ENCODE results near the gene CDYL2.

The CDYL2 gene

DNA sequence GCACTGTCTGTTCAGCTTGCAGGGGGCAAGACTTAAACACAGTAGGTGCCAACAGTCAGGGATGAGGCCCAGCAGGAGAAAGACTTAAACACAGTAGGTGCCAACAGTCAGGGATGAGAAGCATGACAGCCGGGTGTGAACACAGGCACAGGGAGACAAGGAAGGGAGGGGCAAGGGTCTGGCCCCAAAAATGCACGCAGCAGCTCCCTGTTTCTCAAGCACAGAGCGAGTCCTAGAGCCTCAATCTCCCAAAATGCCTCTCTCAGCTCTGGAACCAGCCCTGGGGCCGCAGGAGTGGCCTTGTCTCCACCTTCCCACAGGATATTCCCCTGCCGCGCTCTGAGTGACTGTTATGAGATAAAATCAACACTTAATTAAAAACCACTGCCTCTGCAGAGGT, 197.2 kb downstream of the CDYL2 start:
- no peak for DNase-seq (ENCODE audit: insufficient read length, low spot score)
- FAIRE-seq = no peak

DNA sequence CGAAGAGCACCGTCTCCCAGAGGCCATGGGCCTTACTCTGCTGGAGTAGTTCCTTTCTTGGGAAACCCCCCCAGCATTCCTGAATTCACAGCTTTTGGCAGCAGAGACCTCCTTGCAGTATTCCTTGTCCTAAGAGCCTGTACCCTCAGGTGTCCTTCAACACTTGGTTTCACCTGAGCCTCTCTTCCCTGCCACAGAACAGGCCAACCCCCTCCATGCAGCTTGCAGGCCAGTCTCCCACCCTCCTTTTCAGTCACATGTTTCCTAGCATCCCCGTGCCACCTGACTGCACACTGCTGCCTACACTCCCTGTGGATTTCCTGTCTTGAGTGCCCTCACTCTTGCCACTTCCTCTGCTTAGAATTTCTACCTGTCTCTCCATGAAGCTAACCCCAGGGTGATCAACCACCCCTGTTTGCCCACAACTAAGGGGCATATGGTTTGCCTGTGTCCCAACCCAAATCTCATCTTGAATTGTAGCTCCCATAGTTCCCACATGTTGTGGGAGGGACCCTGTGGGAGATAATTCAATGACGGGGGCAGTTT, 198.1 kb downstream of the CDYL2 start:
- no peak for DNase-seq (ENCODE audit: insufficient read length, low spot score)
- no peak for FAIRE-seq

DNA sequence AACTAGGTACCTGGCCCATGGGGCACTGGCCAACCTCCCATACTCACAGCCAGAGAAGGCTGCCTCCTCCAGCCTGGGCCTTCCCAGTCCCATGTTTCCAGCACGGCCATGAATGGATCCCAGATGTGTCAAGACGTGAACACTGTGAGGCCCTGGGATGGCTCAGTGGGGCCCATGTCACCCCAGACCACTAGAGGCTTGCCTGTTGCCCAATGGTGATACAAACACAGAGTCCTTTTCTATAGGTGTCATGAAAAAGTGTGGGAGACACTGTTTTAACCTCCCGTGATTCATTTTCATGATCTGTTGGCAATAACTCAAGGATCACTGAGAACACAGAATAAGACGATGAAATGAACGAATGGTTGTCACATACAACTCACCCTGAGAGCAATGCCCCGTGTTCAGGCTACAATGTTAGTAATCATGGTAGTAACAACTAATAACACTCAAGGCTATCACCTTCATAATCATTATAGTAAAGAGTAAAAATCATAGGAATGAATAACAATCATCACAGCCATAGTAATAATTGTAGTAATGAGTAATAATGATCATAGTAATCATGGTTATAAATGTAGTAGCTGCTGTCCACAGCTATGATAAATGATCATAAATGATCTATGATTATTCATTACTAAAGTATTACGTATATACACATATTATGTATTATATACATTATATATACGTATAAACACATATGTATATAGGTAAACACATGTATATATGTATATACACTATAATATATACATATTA, 199.6 kb downstream of the CDYL2 start:
- FAIRE-seq (no peak), DNase-seq (ENCODE audit: insufficient read length, low spot score) (no peak)

DNA sequence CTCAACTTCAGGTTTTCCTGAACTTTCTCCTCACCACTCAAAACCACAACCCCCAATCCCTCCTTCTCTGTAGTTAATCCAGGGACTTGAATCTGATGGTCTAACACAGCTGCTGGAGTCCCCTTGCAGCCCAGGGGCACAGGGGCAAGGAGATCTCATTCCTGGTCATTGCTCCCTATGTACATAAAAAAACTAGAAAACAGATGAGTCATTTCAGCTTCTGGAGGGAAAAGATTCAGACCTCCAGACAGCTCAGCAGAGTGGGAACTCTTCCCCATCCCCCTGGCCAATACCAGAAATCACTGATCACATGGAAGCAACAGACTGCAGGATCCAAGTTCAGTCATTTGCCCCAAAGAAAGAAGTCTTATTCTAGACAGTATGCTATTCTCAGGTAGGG, 201.5 kb downstream of the CDYL2 start:
- DNase-seq (ENCODE audit: insufficient read length, low spot score) (no peak), FAIRE-seq (no peak)

DNA sequence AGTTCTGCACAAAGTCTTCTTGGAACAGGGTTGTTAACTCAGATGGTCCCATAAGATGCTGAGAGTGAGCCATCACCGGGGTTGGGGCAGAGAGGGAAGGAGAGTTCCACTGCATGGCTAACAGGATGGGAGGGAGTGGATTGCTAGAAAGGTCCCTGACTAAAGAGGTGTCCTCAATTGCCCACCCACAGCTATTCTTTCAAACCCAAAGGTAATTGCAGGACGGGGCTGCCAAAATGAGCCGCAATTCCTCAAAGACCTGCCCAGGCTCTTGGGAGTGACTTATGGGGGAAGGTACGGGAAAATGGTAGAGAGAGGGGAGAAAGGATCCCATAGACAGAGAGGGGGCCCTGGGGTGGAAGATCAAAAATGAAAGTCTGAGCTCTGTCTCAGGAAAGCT, 203.2 kb downstream of the CDYL2 start:
- FAIRE-seq (no peak), DNase-seq (ENCODE audit: insufficient read length, low spot score) (no peak)

- DNase-seq (ENCODE audit: insufficient read length, low spot score) = no peak
Measured at GRCh38 chr16:80599466-80599865, 204.9 kb downstream of the CDYL2 start.

GRCh38 chr16:80596507-80597207, 207.7 kb downstream of the CDYL2 start:
- DNase-seq (ENCODE audit: insufficient read length, low spot score) (no peak), FAIRE-seq (no peak)

More at GRCh38 chr16:80599466-80599865, 204.9 kb downstream of the CDYL2 start:
- FAIRE-seq = no peak

DNA sequence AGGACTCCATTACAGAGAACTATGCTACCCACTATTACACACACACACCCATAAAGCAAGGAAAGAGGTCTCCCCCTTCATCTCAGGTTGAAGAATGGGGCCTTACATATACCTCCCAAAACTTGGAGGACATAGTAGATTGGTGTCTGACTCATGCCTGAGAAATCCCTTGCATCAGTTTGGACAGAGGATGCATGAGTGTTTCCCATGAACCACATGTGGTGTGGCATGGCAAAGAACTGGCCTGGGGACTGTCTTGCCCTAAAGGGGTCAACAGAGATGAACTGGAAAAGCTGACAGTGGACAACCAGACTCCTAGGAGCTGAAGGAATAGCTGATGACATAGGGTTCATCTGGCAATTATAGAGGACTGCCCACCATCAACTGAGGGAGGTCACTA, 209.6 kb downstream of the CDYL2 start:
- FAIRE-seq = no peak
- no peak for DNase-seq (ENCODE audit: insufficient read length, low spot score)

- no peak for FAIRE-seq
- no peak for DNase-seq (ENCODE audit: insufficient read length, low spot score)
Measured at GRCh38 chr16:80592273-80592672, 212.1 kb downstream of the CDYL2 start.

DNA sequence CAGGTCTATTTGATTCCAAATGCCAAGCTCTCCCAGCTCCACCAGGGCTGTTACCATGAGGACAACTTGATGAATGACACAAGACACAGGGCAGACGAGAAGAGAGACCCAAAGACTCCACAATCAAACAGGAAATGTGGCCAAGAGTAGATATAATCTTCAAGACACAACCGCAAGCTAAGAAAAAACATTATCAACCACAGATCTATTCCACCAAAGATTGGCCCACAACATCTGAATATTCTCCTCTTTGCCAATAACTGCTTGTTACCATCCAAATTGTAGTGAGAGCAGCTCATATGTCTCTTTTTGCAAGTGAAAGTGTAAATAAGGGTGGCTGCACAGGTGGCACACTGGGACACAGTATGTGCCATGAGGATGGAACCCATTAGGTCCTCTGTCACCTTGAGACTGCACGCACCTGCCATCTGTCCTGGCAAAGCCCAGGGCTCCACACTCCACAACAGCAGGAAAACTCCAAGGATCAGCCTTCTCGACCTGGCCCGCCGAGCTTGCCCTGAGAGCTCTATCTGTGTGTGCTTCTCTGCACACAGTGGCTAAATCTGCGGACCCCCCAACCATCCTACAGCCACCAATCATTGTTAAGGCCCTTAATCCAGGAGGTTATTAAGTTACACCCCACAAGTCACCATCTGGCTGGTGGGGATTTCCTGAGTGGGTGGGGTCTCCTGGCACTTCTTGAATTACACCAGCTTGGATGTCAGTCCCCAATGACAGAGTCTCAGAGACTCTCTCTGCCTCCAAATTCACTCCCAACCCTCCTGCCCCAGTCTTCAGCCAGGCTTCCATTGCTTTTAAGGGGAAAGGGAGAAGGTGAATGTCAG, 213.1 kb downstream of the CDYL2 start:
- DNase-seq (ENCODE audit: insufficient read length, low spot score) (no peak), FAIRE-seq (no peak)

GRCh38 chr16:80587071-80587470, 217.3 kb downstream of the CDYL2 start:
- FAIRE-seq = no peak
- no peak for DNase-seq (ENCODE audit: insufficient read length, low spot score)

- no peak for FAIRE-seq
Measured at GRCh38 chr16:80586476-80586875, 217.9 kb downstream of the CDYL2 start.

DNA sequence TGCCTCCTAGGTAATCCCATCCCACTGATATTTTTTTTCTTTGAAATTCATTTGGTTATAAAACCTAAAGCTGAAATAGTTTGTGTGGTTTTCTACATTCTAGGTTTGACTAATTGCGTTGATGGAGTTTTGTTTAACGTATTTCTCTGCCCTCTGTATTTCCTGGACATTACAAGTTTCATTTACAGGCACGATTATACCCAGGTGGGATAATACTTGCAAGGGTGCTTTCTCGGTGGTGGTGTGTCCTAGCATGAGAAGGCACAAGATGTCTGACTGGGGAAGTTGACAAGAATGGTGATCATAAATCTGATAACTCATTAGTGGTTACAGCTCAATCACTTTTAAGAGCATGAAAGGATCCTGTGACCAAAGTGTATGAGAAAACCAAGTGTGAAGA, 218.6 kb downstream of the CDYL2 start:
- FAIRE-seq (peak; percentile 56), DNase-seq (ENCODE audit: insufficient read length, low spot score) (no peak)

More at GRCh38 chr16:80586476-80586875, 217.9 kb downstream of the CDYL2 start:
- no peak for DNase-seq (ENCODE audit: insufficient read length, low spot score)

GRCh38 chr16:80583466-80583865, 220.9 kb downstream of the CDYL2 start:
- DNase-seq (ENCODE audit: insufficient read length, low spot score) = no peak
- FAIRE-seq = no peak

DNA sequence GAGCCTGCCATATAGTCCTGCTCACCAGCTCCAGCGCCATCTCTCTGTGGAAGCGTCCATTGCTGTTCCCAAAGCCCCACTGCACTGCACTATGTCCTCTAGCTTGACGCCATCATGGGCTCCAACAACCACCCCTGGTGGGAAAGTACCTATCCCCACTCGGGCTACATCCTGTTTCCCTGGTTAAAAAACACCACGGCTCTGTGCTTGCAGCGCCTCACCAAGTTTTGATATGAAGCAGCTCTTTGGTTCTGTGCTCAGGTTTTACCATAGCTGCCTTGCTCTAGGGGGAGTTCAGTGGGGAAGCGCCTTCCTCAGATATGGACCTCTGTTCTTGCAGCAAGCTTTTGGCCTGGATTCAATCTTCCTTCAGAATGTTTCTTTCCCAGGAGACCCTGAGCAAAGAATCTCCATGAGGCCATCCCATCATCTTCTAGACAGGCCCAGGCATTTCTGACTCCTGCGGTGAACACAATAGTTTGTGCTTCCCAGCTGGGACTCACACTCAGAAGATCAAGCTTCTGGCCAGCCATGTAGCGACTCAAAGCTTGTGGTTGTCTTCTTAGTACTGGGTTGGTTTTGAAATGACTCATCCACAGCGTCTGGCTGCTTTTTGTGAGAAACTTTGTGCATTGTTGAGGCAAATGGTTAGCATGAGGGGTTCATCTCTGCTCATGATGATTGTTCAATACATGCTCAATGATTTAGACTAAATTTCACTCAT, 224.1 kb downstream of the CDYL2 start:
- DNase-seq (ENCODE audit: insufficient read length, low spot score) (peak; percentile 46), FAIRE-seq (peak; percentile 94)

DNA sequence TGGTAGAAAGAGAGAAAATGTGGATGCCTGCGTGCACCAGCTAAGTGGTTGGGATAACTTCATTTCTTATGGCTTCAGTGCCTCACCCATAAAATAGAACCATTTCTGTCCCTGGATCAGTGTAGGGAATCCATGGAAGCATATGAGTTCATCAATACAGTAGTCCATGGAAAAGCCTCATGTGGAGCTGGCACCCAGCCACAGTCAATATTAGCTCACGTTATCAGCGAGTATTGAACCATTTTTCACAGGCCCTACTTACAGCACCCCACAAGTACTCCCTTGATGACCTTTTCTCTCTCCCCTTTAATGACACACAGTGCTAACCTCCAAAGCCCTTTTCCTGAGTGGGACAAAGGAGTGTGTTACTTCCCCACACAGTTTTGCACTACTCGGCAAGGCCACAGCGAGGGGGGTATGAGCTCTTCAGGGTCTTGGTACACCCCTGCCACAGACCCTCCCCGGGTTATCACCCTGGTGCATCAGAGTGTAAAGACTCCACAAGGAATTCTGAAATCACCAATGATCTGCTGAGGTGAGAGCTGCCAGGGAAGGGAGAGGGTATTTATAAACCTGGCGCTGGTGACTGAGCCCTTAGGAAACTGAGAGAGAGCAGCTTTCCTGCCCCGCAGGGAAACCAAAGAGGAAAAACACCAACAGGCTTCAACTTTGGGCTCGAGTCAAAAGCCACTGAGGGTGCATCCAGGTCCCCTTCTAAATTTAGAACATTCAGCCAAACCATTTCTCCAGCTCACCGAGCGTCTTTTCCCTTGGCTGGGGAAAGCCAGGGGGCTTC, 226.7 kb downstream of the CDYL2 start:
- DNase-seq (ENCODE audit: insufficient read length, low spot score) (no peak), FAIRE-seq (no peak)

- DNase-seq (ENCODE audit: insufficient read length, low spot score) (no peak), FAIRE-seq (no peak)
Measured at GRCh38 chr16:80576343-80576912, 228.0 kb downstream of the CDYL2 start.

- DNase-seq (ENCODE audit: insufficient read length, low spot score) (no peak), FAIRE-seq (no peak)
Measured at GRCh38 chr16:80573700-80574120, 230.7 kb downstream of the CDYL2 start.

GRCh38 chr16:80570106-80570478, 234.3 kb downstream of the CDYL2 start:
- DNase-seq (ENCODE audit: insufficient read length, low spot score) (no peak), FAIRE-seq (no peak)

Measured in GM19239 (cell line).